OCI-LY7 (cell line): ENCODE data around the gene DTX1. TPM values are rescaled to one million over a fixed set of nuclear protein-coding genes. Genes with fewer than 3 reads are reported as not detected.

Experiments used
- BruUV-seq: library from RNA; stranded (reverse); fragments of 400-500 nt; replicated peaks from 2 replicates; lab custom pipeline; 2021; lab: Mats Ljungman, UMichigan
- CTCF ChIA-PET: fragments of 300-600 bp; sonication (Branson Sonifier 250); formaldehyde crosslinking; loops from one replicate; lab custom pipeline; 2022; ENCODE audit warnings: antibody characterized with exemption; ENCODE audit not compliant: unreplicated experiment; lab: Charles Lee
- POLR2A ChIA-PET: fragments of 300-600 bp; sonication (Branson Sonifier 250); formaldehyde crosslinking; loops from one replicate; lab custom pipeline; 2022; ENCODE audit warnings: antibody characterized with exemption; lab: Charles Lee
- DNase-seq: peaks from one replicate; pipeline ENCODE4 v3.0.0-alpha.2; 2015; ENCODE audit warnings: low spot score
- H2AFZ ChIP-seq: fragments of 200-600 bp; sonication (generic), shearing (Covaris generic); 2 replicates; pipeline ENCODE4 v1.6.1; 2014; ENCODE audit warnings: mild to moderate bottlenecking, antibody characterized with exemption, low read length, moderate library complexity
- H3K27ac ChIP-seq: fragments of 200-600 bp; sonication (generic); 2 replicates; pipeline ENCODE4 v1.5.1; 2014; ENCODE audit warnings: mixed run types, low read depth, mild to moderate bottlenecking, moderate library complexity, low read length, inconsistent platforms; ENCODE audit not compliant: poor library complexity, severe bottlenecking
- H3K36me3 ChIP-seq: fragments of 200-600 bp; sonication (generic); 2 replicates; pipeline ENCODE4 v1.6.1; 2014; ENCODE audit warnings: mild to moderate bottlenecking, antibody characterized with exemption, low read length, moderate library complexity, mixed read lengths; ENCODE audit not compliant: insufficient read depth
- H3K4me1 ChIP-seq: fragments of 200-600 bp; sonication (generic); 2 replicates; pipeline ENCODE4 v1.5.1; 2014; ENCODE audit warnings: mild to moderate bottlenecking, low read length; ENCODE audit not compliant: insufficient read depth, poor library complexity, severe bottlenecking
- H3K4me2 ChIP-seq: fragments of 200-600 bp; sonication (generic); 2 replicates; pipeline ENCODE4 v1.6.1; 2014; ENCODE audit warnings: mild to moderate bottlenecking, low read length
- H3K4me3 ChIP-seq: fragments of 200-600 bp; sonication (generic); 2 replicates; pipeline ENCODE4 v1.5.1; 2014; ENCODE audit warnings: mild to moderate bottlenecking, low read depth, low read length; ENCODE audit not compliant: poor library complexity, severe bottlenecking
- H3K79me2 ChIP-seq: fragments of 200-600 bp; sonication (generic); 2 replicates; pipeline ENCODE4 v1.6.1; 2016; ENCODE audit warnings: low read depth, mild to moderate bottlenecking, low read length, moderate library complexity, mixed read lengths; ENCODE audit not compliant: insufficient read depth
- H3K9me2 ChIP-seq: fragments of 200-600 bp; sonication (generic); 2 replicates; pipeline ENCODE4 v1.6.1; 2016; ENCODE audit warnings: mild to moderate bottlenecking, low read length, mixed read lengths; ENCODE audit not compliant: insufficient read depth
- H3K9me3 ChIP-seq: fragments of 200-600 bp; sonication (generic); 2 replicates; pipeline ENCODE4 v1.6.1; 2014; ENCODE audit warnings: mild to moderate bottlenecking, mixed run types, low read length, mixed read lengths
- H4K20me1 ChIP-seq: fragments of 200-600 bp; sonication (generic); 2 replicates; pipeline ENCODE4 v1.6.1; 2014; ENCODE audit warnings: mild to moderate bottlenecking, antibody characterized with exemption, low read length, moderate library complexity, mixed read lengths; ENCODE audit not compliant: insufficient read depth
- EZH2phosphoT487 ChIP-seq: fragments of 200-600 bp; sonication (generic); IDR thresholded peaks from 2 replicates; pipeline ENCODE4 v1.6.1; 2018; ENCODE audit warnings: low read depth, borderline replicate concordance, mild to moderate bottlenecking, mixed run types, antibody characterized with exemption, low read length, moderate library complexity, mixed read lengths
- intact Hi-C: fragments of 100-400 bp; cut with micrococcal nuclease; formaldehyde crosslinking; loops from one replicate; pipeline ENCODE4 v1.10.0; 2022; ENCODE audit not compliant: unreplicated experiment
- total RNA-seq, 2 experiments: library from RNA; depleted of rRNA in 1 of 2; stranded (reverse); fragments of >200 nt in 1 of 2; shearing (Covaris generic) in 1 of 2; gene quantifications; 2 replicates each; pipeline ENCODE4 v1.2.3, GENCODE V29; 2014 to 2022
- TF ChIP-seq, protein P1 (sequence below): fragments of 200-600 bp; sonication (generic); conservative IDR thresholded peaks from 2 replicates; pipeline ENCODE4 v1.5.1; 2014; ENCODE audit warnings: mild to moderate bottlenecking, antibody characterized with exemption, low read length, moderate library complexity, mixed read lengths

Gene DTX1
- total RNA-seq, 2 experiments from 2014 or later: 293 to 535 TPM

GRCh38 chr12:113062502-113063395 is 6.2 kb downstream of the DTX1 start:
- CTCF ChIA-PET: interaction anchor here (0.7 to 3.6 kb wide), 4 partner anchors 11 to 30 kb away, joined by 3 to 15 read pairs (median 5); no protein-coding TSS in a partner anchor
- H3K79me2 ChIP-seq: peaks cover 100% of the 10 kb centered on the region
- TF ChIP-seq, protein P1, sequence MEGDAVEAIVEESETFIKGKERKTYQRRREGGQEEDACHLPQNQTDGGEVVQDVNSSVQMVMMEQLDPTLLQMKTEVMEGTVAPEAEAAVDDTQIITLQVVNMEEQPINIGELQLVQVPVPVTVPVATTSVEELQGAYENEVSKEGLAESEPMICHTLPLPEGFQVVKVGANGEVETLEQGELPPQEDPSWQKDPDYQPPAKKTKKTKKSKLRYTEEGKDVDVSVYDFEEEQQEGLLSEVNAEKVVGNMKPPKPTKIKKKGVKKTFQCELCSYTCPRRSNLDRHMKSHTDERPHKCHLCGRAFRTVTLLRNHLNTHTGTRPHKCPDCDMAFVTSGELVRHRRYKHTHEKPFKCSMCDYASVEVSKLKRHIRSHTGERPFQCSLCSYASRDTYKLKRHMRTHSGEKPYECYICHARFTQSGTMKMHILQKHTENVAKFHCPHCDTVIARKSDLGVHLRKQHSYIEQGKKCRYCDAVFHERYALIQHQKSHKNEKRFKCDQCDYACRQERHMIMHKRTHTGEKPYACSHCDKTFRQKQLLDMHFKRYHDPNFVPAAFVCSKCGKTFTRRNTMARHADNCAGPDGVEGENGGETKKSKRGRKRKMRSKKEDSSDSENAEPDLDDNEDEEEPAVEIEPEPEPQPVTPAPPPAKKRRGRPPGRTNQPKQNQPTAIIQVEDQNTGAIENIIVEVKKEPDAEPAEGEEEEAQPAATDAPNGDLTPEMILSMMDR: peak; percentile 49; the same call in 1 of the 2 replicates
- TF ChIP-seq EZH2phosphoT487: no peak
- H2AFZ ChIP-seq: no peak overlapping the region
- peaks cover 22% of the 10 kb centered on the region for H4K20me1 ChIP-seq
- no peaks in the 10 kb centered on the region for H3K9me3 ChIP-seq
- no TSS peak for BruUV-seq
- H3K36me3 ChIP-seq: peaks cover 100% of the 10 kb centered on the region
- intact Hi-C loops: loop anchor here (1.0 to 5.0 kb wide), 2 partner anchors 13 to 160 kb away; partner anchors contain the start of gene TPCN1
- peak; percentile 88 for DNase-seq
- no peaks in the 10 kb centered on the region for H3K9me2 ChIP-seq
- H3K4me1 ChIP-seq: peaks cover 80% of the 10 kb centered on the region
- H3K4me2 ChIP-seq: peak overlapping the region; percentile 94
- POLR2A ChIA-PET: interaction anchor here (0.5 to 18.1 kb wide), 9 partner anchors 4 to 329 kb away, joined by 3 to 235 read pairs (median 6); partner anchors contain the start of gene DTX1
- H3K27ac ChIP-seq: peak overlapping the region; percentile 97
- H3K4me3 ChIP-seq: peak overlapping the region; percentile 90

- Histone ChIP-seq H3K79me2 (peaks cover 100% of the 10 kb centered on the region), H2AFZ (no peak overlapping the region), H3K4me3 (peak overlapping the region; percentile 90), H3K9me2 (no peaks in the 10 kb centered on the region), H3K36me3 (peaks cover 100% of the 10 kb centered on the region), H3K4me2 (peak overlapping the region; percentile 94), H3K27ac (peak overlapping the region; percentile 97), H4K20me1 (peaks cover 22% of the 10 kb centered on the region), H3K9me3 (no peaks in the 10 kb centered on the region), H3K4me1 (peaks cover 90% of the 10 kb centered on the region)
- peak; percentile 36 for DNase-seq
- ChIA-PET CTCF (interaction anchor here (1.3 to 3.6 kb wide), 3 partner anchors 10 to 29 kb away, joined by 3 to 15 read pairs (median 7); no protein-coding TSS in a partner anchor), POLR2A (interaction anchor here (0.6 to 18.1 kb wide), 6 partner anchors 3 to 330 kb away, joined by 3 to 235 read pairs (median 8); partner anchors contain the start of gene DTX1)
- intact Hi-C loops: loop anchor here (5.0 kb wide), 1 partner anchor 159 kb away; the partner anchor contains the start of gene TPCN1
- BruUV-seq: no TSS peak
- no peak for TF ChIP-seq EZH2phosphoT487
- TF ChIP-seq, protein P1: no peak
Observed at GRCh38 chr12:113063396-113064350, 7.1 kb downstream of the DTX1 start.
